ENCODE results near the gene ABCA2.

DNA sequence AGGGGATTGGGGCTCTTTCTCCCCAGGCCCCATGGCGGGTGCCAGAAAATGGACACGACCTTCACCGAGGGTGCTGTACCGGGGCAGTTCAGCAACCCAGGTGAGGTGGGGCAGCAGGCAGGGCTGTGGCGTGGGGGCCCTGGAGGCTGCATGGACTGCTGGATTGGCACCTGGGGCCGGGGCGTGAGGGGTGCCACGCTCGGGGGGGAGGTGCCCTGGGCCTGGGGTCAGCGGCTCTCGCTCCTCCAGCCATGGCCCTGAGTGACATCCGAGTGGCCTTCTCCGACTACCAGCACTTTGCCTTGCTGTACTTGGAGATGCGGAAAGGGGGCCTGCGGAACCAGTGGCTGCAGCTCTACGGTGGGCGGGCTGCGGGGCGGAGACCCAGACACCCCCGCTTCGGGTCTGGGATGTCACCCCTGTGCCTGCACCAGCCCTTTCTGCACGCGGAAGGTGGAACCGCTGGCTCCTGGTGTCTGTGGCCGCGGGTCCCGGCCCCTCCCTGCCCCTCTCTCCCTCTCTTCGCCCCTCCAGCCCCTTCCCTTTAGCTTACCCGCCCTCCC, 43.5 kb downstream of the ABCA2 start:
- no peak for TF ChIP-seq POLR2AphosphoS5 (IDR thresholded peaks at IDR 0.05; ENCODE audit: low read depth)
- TF ChIP-seq CTCF (conservative IDR thresholded peaks at IDR 0.05; ENCODE audit: low read depth in 2 of 2) = no peak
- no peak for TF ChIP-seq ZNF331 (CRISPR knock-in tag; IDR thresholded peaks at IDR 0.05; ENCODE audit: low read depth)
- no peak for TF ChIP-seq EZH2phosphoT487 (IDR thresholded peaks at IDR 0.05; ENCODE audit: unreplicated experiment)
- no peak for TF ChIP-seq REST (IDR thresholded peaks at IDR 0.05; ENCODE audit: unreplicated experiment)
- TF ChIP-seq EZH2 (IDR thresholded peaks at IDR 0.05; ENCODE audit: low read depth, unreplicated experiment) = no peak
- TF ChIP-seq CREB1 (CRISPR knock-in tag; IDR thresholded peaks at IDR 0.05; ENCODE audit: low read depth) = no peak
- TF ChIP-seq NANOG (IDR thresholded peaks at IDR 0.05; ENCODE audit: borderline replicate concordance) = no peak
- no peak for TF ChIP-seq JUNB (IDR thresholded peaks at IDR 0.05; ENCODE audit: unreplicated experiment)
- TF ChIP-seq STAT1 (IDR thresholded peaks at IDR 0.05; ENCODE audit: unreplicated experiment) = no peak
- TF ChIP-seq, protein P1, sequence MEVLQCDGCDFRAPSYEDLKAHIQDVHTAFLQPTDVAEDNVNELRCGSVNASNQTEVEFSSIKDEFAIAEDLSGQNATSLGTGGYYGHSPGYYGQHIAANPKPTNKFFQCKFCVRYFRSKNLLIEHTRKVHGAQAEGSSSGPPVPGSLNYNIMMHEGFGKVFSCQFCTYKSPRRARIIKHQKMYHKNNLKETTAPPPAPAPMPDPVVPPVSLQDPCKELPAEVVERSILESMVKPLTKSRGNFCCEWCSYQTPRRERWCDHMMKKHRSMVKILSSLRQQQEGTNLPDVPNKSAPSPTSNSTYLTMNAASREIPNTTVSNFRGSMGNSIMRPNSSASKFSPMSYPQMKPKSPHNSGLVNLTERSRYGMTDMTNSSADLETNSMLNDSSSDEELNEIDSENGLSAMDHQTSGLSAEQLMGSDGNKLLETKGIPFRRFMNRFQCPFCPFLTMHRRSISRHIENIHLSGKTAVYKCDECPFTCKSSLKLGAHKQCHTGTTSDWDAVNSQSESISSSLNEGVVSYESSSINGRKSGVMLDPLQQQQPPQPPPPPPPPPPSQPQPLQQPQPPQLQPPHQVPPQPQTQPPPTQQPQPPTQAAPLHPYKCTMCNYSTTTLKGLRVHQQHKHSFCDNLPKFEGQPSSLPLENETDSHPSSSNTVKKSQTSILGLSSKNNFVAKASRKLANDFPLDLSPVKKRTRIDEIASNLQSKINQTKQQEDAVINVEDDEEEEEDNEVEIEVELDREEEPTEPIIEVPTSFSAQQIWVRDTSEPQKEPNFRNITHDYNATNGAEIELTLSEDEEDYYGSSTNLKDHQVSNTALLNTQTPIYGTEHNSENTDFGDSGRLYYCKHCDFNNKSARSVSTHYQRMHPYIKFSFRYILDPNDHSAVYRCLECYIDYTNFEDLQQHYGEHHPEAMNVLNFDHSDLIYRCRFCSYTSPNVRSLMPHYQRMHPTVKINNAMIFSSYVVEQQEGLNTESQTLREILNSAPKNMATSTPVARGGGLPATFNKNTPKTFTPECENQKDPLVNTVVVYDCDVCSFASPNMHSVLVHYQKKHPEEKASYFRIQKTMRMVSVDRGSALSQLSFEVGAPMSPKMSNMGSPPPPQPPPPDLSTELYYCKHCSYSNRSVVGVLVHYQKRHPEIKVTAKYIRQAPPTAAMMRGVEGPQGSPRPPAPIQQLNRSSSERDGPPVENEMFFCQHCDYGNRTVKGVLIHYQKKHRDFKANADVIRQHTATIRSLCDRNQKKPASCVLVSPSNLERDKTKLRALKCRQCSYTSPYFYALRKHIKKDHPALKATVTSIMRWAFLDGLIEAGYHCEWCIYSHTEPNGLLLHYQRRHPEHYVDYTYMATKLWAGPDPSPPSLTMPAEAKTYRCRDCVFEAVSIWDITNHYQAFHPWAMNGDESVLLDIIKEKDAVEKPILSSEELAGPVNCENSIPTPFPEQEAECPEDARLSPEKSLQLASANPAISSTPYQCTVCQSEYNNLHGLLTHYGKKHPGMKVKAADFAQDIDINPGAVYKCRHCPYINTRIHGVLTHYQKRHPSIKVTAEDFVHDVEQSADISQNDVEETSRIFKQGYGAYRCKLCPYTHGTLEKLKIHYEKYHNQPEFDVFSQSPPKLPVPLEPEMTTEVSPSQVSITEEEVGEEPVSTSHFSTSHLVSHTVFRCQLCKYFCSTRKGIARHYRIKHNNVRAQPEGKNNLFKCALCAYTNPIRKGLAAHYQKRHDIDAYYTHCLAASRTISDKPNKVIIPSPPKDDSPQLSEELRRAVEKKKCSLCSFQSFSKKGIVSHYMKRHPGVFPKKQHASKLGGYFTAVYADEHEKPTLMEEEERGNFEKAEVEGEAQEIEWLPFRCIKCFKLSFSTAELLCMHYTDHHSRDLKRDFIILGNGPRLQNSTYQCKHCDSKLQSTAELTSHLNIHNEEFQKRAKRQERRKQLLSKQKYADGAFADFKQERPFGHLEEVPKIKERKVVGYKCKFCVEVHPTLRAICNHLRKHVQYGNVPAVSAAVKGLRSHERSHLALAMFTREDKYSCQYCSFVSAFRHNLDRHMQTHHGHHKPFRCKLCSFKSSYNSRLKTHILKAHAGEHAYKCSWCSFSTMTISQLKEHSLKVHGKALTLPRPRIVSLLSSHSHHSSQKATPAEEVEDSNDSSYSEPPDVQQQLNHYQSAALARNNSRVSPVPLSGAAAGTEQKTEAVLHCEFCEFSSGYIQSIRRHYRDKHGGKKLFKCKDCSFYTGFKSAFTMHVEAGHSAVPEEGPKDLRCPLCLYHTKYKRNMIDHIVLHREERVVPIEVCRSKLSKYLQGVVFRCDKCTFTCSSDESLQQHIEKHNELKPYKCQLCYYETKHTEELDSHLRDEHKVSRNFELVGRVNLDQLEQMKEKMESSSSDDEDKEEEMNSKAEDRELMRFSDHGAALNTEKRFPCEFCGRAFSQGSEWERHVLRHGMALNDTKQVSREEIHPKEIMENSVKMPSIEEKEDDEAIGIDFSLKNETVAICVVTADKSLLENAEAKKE (CRISPR knock-in tag; IDR thresholded peaks at IDR 0.05) = no peak
